ENCODE data around the gene ARHGEF26. TPM values are rescaled to one million over a fixed set of nuclear protein-coding genes. Genes with fewer than 3 reads are reported as not detected.
A peak's percentile ranks its signal among the peaks of the same experiment; 100 is the strongest.

The ARHGEF26 gene
- total and polyA plus RNA-seq, 12 donors: 0.74 to 2.3 (median 1.1) TPM

- peaks cover 0 to 3% (median 0%) of the 10 kb centered on the region in 9 donors for H3K36me3 ChIP-seq
- TF ChIP-seq CTCF (IDR thresholded peaks at IDR 0.05): no peak
- ATAC-seq (peak in 1 of 8 donors; percentile 48), DNase-seq (no peak)
- H3K9me3 ChIP-seq: no peaks in the 10 kb centered on the region
- 44 to 46% methylated on average over 6 of the region's 6 CpGs for WGBS, 2 donors
- H3K27me3 ChIP-seq: no peaks in the 10 kb centered on the region
- intact Hi-C loops (cut with DNase I): no loop called here
- H3K4me3 ChIP-seq: no peak overlapping the region
- H3K4me1 ChIP-seq: peaks cover 0 to 16% (median 4%) of the 10 kb centered on the region in 9 donors
- peak overlapping the region in 4 of 10 donors; percentile 15 to 59 (median 34) for H3K27ac ChIP-seq
Observed at GRCh38 chr3:154224366-154224765, 103.2 kb downstream of the ARHGEF26 start.

GRCh38 chr3:154224866-154225265 lies 103.7 kb downstream of the ARHGEF26 start:
- H3K9me3 ChIP-seq: no peaks in the 10 kb centered on the region
- H3K4me3 ChIP-seq: no peak overlapping the region
- peak overlapping the region in 3 of 10 donors; percentile 30 to 59 (median 37) for H3K27ac ChIP-seq
- H3K4me1 ChIP-seq: peaks cover 0 to 16% (median 9%) of the 10 kb centered on the region in 9 donors
- ATAC-seq (no peak), DNase-seq (no peak)
- intact Hi-C loops (cut with DNase I): no loop called here
- no peak for TF ChIP-seq CTCF (IDR thresholded peaks at IDR 0.05)
- H3K36me3 ChIP-seq: peaks cover 0 to 3% (median 0%) of the 10 kb centered on the region in 9 donors
- H3K27me3 ChIP-seq: no peaks in the 10 kb centered on the region

GRCh38 chr3:154225536-154225935 lies 104.3 kb downstream of the ARHGEF26 start:
- DNase-seq: no peak
- Histone ChIP-seq H3K9me3 (no peaks in the 10 kb centered on the region), H3K27ac (no peak overlapping the region), H3K36me3 (peaks cover 0 to under 1% (median 0%) of the 10 kb centered on the region in 9 donors), H3K4me1 (peaks cover 0 to 16% (median 9%) of the 10 kb centered on the region in 9 donors), H3K27me3 (no peaks in the 10 kb centered on the region), H3K4me3 (no peak overlapping the region)
- no peak for ATAC-seq
- no peak for TF ChIP-seq CTCF (IDR thresholded peaks at IDR 0.05)
- WGBS, 2 donors: 81 to 82% methylated on average over 2 of the region's 2 CpGs
- intact Hi-C loops (cut with DNase I): no loop called here

GRCh38 chr3:154227531-154227930 lies 106.3 kb downstream of the ARHGEF26 start:
- 78 to 87% methylated on average over 3 of the region's 3 CpGs for WGBS, 2 donors
- Histone ChIP-seq H3K36me3 (no peaks in the 10 kb centered on the region), H3K27me3 (no peaks in the 10 kb centered on the region), H3K9me3 (no peaks in the 10 kb centered on the region), H3K4me1 (peaks cover 0 to 22% (median 9%) of the 10 kb centered on the region in 9 donors), H3K4me3 (no peak overlapping the region), H3K27ac (no peak overlapping the region)
- ATAC-seq (no peak), DNase-seq (no peak)
- no peak for TF ChIP-seq CTCF (IDR thresholded peaks at IDR 0.05)
- intact Hi-C loops (cut with DNase I): no loop called here
